Dedifferentiated amniotic fluid mesenchymal stem cell (primary cell): Measurements from ENCODE around the gene LRIG2.
"Not testable (repeated sequence)": the region's sequence is repeated elsewhere in the genome, so short reads cannot be mapped to it uniquely, and the experiment has no call there.

ENCODE experiments used
- DNase-seq: peaks from one replicate; pipeline ENCODE4 v3.0.0-alpha.2; 2016; ENCODE audit errors: extremely low spot score

LRIG2 gene

GRCh38 chr1:113063456-113063855 is 9.5 kb upstream of the LRIG2 start:
- not testable (repeated sequence) for DNase-seq

DNA sequence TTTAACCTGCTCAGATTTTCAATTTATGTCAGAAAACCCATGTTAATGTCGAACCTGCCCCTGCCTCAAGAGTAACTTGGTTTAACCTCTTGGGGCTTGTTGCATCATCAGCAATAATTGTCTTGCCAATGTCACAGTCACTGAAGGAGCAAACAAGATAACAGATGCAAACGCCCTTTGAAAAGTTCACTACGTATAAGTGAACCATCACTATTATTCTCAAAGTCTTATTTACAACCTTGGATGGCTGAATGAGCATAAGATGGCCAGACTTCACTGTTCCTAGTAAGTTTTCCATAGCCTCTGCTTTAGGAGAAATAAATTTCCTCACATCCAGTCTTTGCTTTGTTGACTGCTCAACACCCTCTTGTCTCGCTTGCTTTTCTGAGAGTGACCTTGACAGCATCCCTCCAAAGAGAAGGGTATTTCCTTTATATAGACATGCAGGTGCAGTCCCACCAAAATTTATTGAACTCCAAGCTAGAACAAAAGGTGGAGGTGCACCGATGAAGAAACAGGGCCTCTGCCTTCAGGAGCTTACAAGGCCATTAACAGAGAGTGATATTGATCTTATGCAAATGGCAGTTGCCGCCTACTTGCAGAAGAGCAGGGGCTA is 749 bp upstream of the LRIG2 start:
- no peak for DNase-seq

DNA sequence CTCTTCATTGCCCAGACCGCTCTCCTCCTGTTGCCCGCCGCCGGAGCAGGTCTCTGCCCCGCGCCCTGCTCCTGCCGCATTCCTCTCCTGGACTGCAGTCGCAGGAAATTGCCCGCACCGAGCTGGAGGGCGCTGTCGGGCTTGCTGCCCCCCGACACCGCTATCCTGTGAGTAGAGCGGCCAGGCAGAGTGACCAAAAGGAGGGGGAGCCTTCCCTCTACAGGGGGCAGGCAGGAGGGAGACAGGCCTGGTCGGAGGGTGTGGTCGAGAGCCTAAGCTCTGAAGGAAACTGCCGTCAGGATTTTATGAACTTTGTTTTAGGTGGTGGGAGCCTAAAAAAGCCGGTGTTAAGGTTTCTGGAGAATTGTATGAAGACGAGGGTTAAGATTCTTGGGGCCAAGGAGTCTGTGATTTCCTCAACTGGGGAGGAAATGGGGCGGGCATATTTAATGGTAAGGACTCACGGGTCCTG is 517 bp downstream of the LRIG2 start:
- peak; percentile 63 for DNase-seq

DNA sequence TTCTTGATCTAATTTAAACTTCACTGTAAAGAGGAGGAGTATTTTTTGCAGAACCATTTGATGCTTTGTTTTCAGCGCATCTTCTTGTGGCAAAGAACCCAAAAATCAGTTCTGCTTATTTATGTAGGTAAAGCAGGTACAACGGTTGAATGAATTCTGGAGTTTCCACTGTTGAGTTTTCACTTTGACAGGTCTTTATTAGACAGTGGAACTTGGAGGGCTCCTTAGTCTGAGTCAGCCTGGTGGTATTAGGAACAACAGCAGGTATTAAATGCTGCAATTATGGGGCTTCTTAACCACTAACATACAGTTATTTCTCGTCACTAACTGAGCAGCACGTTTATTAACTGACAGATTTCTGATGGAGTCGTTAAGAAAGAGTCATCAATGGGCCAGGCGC is 1.2 kb downstream of the LRIG2 start:
- no peak for DNase-seq

DNA sequence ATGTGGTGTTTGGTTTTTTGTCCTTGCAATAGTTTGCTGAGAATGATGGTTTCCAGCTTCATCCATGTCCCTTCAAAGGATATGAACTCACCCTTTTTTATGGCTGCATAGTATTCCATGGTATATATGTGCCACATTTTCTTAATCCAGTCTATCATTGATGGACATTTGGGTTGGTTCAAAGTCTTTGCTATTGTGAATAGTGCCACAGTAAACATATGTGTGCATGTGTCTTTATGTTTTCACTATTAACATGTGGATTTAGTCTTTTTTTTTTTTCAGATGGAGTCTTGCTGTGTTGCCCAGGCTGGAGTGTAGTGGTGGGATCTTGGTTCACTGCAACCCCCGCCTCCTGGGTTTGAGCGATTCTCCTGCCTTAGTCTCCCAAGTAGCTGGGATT is 5.0 kb downstream of the LRIG2 start:
- not testable (repeated sequence) for DNase-seq

DNA sequence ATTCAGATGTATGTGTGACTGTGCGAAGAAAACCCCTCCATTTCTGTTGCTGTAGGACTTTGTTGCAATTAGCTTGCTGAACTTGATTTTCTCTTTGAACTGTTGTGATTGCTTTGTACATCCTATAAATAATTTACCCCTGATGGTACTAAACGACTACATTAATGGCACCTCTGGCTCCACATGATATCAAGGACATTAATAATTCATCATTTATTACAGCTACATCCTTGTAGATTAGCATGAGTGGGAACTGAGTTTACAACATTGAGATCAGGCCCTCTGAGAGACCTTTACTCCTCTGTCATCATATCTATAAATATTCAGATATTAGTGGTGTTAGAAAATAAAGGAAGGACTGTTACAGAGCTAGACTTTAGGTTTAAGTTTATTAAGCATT is 13.5 kb downstream of the LRIG2 start:
- no peak for DNase-seq

DNA sequence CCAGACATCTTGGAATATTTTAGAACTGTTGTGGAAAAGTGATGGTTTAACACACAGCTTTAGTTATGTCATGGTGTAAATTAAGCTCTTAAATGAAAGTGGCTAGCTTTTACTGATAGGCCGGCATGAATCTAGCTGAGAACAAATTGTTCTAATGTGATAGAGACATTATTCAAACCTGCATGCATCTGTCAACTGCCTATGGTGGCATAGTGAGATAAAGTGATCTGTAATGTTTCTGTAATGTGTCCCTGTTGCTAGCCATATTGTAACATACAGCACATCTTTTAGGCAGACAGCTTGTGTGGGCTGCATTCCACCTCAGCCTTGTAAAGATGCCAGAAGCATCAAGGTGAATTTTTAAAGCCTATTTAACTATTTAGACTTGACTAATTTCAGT is 16.0 kb downstream of the LRIG2 start:
- DNase-seq, result no peak

- no peak for DNase-seq
These were observed 17.1 kb downstream of the LRIG2 start for GRCh38 chr1:113090051-113090450.

DNA sequence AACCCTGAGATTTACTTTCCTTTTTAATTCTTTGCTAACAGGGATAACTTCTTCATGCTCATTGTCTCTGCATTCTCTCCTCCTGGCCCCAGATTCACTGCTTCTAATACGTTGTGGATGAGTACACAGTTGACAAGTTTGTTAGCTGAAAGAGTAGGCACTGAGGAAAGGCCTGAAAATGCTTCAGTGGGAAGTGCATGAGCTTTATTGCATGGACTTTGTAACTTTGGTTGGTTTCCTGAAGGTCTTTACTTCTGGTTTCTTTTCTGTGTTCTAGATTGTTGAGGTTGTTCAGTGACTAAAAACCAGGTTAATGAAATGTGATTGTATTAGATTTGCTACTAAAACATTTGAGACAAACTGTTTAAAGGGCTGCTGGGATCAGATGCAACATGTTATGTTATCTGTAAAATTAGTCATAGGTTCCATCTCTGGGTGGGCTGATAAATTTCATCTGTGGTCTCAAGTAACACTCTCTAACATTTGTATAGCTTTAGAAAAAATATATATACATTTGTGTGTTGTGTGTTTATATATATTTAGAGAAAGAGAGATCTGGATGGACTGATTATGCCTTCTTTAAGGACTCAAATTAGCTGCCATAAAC is 19.1 kb downstream of the LRIG2 start:
- no peak for DNase-seq

DNA sequence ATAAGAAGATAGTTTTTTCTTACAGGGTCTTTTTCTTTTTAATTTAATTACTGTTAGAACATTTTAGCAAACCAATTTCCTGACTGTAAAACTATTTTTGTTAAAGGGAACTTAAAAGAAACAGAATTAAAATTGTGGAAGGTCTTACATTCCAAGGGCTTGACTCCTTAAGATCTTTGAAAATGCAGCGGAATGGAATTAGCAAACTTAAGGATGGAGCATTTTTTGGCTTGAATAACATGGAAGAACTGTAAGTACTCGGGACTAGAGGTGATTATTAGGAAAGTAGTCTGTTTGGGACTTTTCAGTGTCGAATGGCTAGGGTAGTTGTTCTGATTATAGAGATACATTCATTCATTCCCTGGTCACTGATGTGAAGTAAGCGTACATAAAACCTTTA is 21.5 kb downstream of the LRIG2 start:
- no peak for DNase-seq

DNA sequence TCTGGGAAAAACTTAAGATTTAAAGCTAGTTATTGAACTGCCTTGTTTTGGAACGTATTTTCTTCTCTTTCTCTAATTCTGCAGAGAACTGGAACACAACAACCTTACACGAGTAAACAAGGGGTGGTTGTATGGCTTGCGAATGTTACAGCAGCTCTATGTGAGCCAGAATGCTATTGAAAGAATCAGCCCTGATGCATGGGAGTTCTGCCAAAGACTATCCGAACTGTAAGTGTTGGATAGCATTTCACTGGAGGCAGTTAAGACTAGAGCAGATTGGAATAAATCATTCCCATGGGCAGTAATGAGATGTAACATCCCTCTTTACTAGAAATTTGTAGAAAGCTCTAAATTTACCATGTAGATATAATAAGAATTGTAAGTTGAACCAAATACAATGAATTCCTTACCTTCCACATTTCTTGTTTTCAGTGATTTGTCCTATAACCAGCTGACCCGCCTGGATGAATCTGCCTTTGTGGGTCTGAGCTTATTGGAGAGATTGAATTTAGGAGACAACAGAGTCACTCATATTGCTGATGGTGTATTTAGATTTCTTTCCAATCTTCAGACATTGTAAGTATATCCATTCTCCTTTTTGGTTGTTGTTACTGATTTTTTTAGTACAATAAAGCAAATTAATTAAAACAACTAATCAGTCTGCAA is 22.9 kb downstream of the LRIG2 start:
- no peak for DNase-seq

DNA sequence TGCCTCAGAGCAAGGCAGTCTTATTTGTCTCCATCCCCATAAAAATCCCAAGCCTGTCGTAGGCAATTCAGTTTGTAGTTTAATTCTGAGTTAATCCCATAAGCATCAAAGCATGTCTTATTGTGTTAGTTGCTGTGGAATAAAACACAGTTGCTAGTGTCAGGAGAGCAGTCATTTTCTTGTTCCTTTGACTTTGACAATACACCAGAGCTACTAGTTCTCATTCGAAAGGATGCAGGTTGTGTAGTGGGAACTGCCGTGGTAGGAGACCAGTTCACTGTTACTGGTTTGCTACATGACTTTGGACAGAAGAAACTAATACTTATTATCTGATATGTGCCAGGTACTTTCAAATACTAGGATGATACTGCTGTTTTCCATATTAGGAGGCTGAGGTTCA is 23.5 kb downstream of the LRIG2 start:
- DNase-seq, result no peak

DNA sequence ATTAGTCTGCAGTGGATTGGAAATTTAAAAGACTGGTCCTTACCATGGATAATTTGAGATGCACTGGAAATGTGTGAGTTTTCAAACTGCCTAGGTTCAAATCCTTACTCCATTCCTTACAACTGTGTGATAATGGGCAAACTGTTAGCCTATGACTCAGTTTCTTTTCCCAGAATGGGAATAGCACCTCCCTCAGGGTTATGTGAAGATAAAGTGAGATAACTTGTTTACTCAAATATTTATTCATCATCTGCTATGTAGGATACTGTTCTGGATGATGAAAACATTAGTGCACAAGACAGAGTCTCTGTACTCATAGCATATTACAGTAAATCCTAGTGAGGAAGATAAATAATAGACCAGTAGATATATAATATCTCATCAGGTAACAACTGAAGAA is 28.6 kb downstream of the LRIG2 start:
- no peak for DNase-seq

GRCh38 chr1:113103048-113103447 is 30.1 kb downstream of the LRIG2 start:
- DNase-seq, result no peak

GRCh38 chr1:113103977-113104376 is 31.0 kb downstream of the LRIG2 start:
- no peak for DNase-seq

DNA sequence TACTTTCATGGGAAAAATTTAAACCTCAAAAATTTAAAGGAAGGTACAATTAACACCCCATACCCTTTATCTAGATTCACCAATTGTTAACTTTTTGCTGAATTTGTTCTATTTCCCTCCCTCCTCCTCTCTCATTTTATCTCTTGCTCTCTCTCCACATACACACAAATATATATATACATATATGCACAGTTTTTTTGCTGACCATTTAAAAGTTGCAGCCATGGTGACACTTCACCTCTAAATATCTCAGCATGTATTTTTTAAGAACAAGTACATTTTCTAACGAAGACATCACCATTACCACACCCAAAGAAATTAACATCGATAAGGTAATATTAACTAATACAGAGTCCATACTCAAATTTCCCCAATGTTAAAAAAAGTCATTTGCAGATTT is 33.9 kb downstream of the LRIG2 start:
- no peak for DNase-seq

- DNase-seq, result peak; percentile 98
These were observed 37.0 kb downstream of the LRIG2 start for GRCh38 chr1:113109908-113110554.

DNA sequence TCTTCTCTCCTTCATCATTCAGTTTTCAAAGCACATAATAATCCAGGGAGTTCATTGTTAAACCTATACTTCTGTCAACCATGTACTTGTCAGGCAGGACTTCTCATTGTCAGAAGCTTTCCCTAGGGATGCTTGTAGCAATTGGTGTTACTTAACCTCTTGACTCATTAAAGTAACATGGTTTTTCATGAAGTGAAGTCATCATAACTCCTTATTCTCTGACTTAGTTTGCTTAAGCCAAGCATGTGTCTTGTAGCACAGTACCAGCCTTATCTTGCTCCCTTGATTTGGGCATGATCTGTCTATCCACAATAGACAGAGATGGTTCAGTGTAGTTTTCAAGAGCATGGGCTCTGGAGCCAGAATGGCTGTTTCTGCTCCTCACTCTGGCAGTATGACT is 45.3 kb downstream of the LRIG2 start:
- no peak for DNase-seq

DNA sequence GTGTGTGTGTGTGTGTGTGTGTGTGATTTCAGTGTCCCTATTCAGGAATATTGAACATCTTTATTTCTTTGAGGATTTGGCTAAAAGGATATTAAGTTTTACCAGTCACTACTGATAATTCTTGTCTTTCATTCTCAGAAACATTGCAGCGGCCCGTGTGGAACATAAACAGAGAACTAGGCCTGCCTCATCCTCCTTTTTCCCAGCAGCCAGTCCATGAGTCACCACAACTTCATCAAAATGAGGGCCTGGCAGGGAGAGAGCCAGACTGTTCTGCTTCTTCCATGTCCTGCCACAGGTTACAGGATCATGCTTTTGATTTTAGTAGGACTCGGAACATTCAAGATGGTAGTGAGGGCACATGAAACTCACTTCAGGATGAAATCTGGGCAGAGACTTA is 50.7 kb downstream of the LRIG2 start:
- DNase-seq, result no peak

DNA sequence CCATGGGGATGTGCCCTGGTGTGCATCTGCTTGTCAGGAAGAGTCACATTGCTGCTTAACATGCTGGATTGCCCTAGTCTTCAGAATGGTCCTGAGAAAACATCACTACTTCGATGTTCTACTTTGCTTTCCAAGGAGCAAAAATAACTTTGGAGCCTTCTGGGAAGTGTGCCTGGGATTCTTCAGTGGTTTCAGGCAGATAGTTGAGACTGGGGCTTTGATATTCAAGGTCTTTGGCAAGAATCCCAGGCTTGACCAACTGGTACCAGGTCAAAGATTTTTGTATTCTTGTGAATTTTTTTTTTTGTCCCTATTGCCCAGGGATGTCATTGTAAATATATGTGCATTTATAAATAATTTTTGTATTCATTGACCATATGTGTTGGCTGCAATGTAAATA is 51.4 kb downstream of the LRIG2 start:
- no peak for DNase-seq

GRCh38 chr1:113125517-113125916 is 52.5 kb downstream of the LRIG2 start:
- DNase-seq, result no peak

DNA sequence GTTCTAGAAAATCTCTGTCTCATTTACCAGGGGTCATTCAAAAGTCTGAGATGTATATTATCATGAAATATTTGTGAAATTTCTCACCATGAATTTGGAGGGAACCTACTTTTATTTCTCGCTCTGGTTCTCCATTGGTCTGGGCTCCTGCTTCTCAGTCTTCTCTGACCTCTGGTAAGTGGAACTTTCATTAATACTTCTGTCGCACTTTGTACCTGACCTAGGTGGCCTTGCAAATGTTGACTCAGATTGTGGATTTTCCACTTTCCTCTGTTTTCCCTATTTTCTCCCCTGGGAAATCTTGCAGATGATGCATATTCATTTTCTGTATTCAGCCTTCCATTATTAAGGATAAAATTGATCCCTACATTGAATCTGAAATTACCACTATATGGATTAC is 53.2 kb downstream of the LRIG2 start:
- no peak for DNase-seq

GRCh38 chr1:113128116-113128515 is 55.1 kb downstream of the LRIG2 start:
- no peak for DNase-seq
